Adrenal gland (tissue), 12 donors: ENCODE measurements around the gene NPR2. TPM values are rescaled to one million over a fixed set of nuclear protein-coding genes. Genes with fewer than 3 reads are reported as not detected.

ENCODE experiments used
- DNase-seq, 7 donors: peaks; one replicate each; pipeline ENCODE4 v3.0.0-alpha.2; 2019 to 2020
- H3K27ac ChIP-seq, 5 donors: fragments of 200-600 bp; sonication (generic) in 4 of 5; 1 replicate in 3 of 5; 2 replicates in 2 of 5; pipeline versions ENCODE4 v1.5.1 to v1.8.0; 2016 to 2020; ENCODE audit warnings: mild to moderate bottlenecking in 1 of 5
- H3K27me3 ChIP-seq: fragments of 200-600 bp; 2 replicates; pipeline ENCODE4 v1.8.0; 2021
- H3K36me3 ChIP-seq, 2 donors: fragments of 200-600 bp; replicated peaks in 1 of 2; 1 replicate in 1 of 2; 2 replicates in 1 of 2; pipeline versions ENCODE4 v1.5.1 to v1.8.0; 2018 to 2022
- H3K4me1 ChIP-seq, 2 donors: fragments of 200-600 bp; replicated peaks in 1 of 2; 1 replicate in 1 of 2; 2 replicates in 1 of 2; pipeline versions ENCODE4 v1.5.1 to v1.8.0; 2018 to 2021
- H3K4me3 ChIP-seq, 4 donors: fragments of 200-600 bp; sonication (generic) in 3 of 4; one replicate each; pipeline ENCODE4 v1.5.1; 2016 to 2018
- H3K9me3 ChIP-seq, 3 donors: fragments of 200-600 bp; sonication (generic) in 1 of 3; replicated peaks in 1 of 3; 1 replicate in 2 of 3; 2 replicates in 1 of 3; pipeline versions ENCODE4 v1.5.1 to v1.8.0; 2016 to 2021
- CTCF ChIP-seq, 6 experiments: fragments of 450-650 bp in 4 of 6; fragments of 200-600 bp in 2 of 6; sonication (generic) in 1 of 6; IDR thresholded peaks; 1 replicate in 5 of 6; 2 replicates in 1 of 6; pipeline versions ENCODE4 v1.5.1 to v1.8.0; 2016 to 2021; ENCODE audit warnings: antibody characterized with exemption in 6 of 6, mild to moderate bottlenecking in 2 of 6, moderate library complexity in 1 of 6
- POLR2A ChIP-seq, 2 donors: fragments of 450-650 bp; IDR thresholded peaks; one replicate each; pipeline ENCODE4 v1.6.1; 2017; ENCODE audit warnings: antibody characterized with exemption in 2 of 2, mild to moderate bottlenecking in 2 of 2, moderate library complexity in 1 of 2
- WGBS, 4 donors: extraction: QIAGEN DNeasy Blood & Tissue Kit in 2 of 4; methylation state at CpG; one replicate each; pipeline versions ENCODE4 v1.1.5 to v1.1.7; 2013 to 2017; 5-methylcytosine and 5-hydroxymethylcytosine counted together
- intact Hi-C, 2 donors: fragments of 100-400 bp; cut with DNase I; formaldehyde crosslinking; loops; one replicate each; pipeline versions ENCODE4 v1.14.1 to v1.15.0; 2022 to 2023
- polyA plus RNA-seq, 3 donors: library from polyadenylated mRNA; stranded (reverse); fragments of 200-250 nt in 2 of 3; fragments of 350-450 nt in 1 of 3; fragmentation: Illumina TruSeq in 1 of 3; extraction: RNeasy Lipid Tissue Mini Kit (QIAGEN cat#74804) in 1 of 3; gene quantifications; one replicate each; pipeline ENCODE4 v1.2.3, GENCODE V29; 2013 to 2014
- total RNA-seq, 9 donors: library from RNA; depleted of rRNA in 4 of 9; stranded (reverse); fragments of >200 nt in 4 of 9; fragments of 120-200 nt in 1 of 9; fragmentation: NEBNext Ultra II Directional in 1 of 9; extraction: Animal tissue kit (Norgen Biotek cat#: 25700) in 1 of 9; gene quantifications; one replicate each; pipeline versions ENCODE4 v1.1.0 to v1.2.4, GENCODE V29; 2013 to 2023
- donor health status: healthy with polysubstance abuse.
- donor health status: Bipolar disorder and iron deficiency.
- donor health status: DM: yes; HTN: yes; CAD: no.
- donor health status: DM: no; HTN: no; CAD: no.
- donor health status: DM: no; HTN: no; CAD: no.
- donor health status: DM: yes; HTN: yes; CAD: no.

Gene NPR2
- total and polyA plus RNA-seq, 12 donors = 5.6 to 69.9 (median 24.1) TPM

GRCh38 chr9:35842020-35842745, 50.8 kb downstream of the NPR2 start:
- peaks cover 12 to 26% of the 10 kb centered on the region in 2 donors for H3K4me1 ChIP-seq
- TF ChIP-seq POLR2A (IDR thresholded peaks at IDR 0.05) = no peak
- TF ChIP-seq CTCF (IDR thresholded peaks at IDR 0.05) = no peak
- no peaks in the 10 kb centered on the region for H3K9me3 ChIP-seq
- no peak for DNase-seq
- H3K36me3 ChIP-seq = peaks cover 0 to 5% of the 10 kb centered on the region in 2 donors
- no peaks in the 10 kb centered on the region for H3K27me3 ChIP-seq
- intact Hi-C loops = no loop called here
- no peak overlapping the region for H3K27ac ChIP-seq
- H3K4me3 ChIP-seq = no peak overlapping the region
- WGBS, 4 donors = 89 to 100% (median 95%) methylated on average over 9 to 17 of the region's 17 CpGs

DNA sequence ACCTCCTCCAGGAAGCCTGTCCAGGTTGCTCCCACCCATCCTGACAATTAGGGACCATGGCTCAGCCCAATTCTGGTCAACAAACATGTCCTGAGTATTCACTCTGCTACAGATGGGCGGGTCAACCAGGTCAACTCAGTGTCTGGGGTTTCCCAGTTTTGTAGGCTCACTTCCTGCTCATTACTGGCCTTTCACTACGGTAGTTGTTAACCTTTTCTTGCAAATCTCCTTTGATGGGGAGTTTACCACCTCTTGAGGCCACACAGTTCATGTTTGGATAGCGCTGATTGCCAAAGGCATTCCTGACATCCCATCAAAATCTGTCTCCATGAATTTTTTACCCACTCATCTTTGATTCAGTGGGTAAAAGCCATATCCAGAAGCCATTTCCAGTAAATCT, 51.4 kb downstream of the NPR2 start:
- no peak overlapping the region for H3K27ac ChIP-seq
- H3K27me3 ChIP-seq = no peaks in the 10 kb centered on the region
- peaks cover 0 to 5% of the 10 kb centered on the region in 2 donors for H3K36me3 ChIP-seq
- no peak for DNase-seq
- peaks cover 12 to 29% of the 10 kb centered on the region in 2 donors for H3K4me1 ChIP-seq
- H3K4me3 ChIP-seq = no peak overlapping the region
- 71 to 92% (median 87%) methylated on average over 3 of the region's 3 CpGs for WGBS, 4 donors
- H3K9me3 ChIP-seq = no peaks in the 10 kb centered on the region
- TF ChIP-seq CTCF (IDR thresholded peaks at IDR 0.05) = no peak
- TF ChIP-seq POLR2A (IDR thresholded peaks at IDR 0.05) = no peak
- intact Hi-C loops = no loop called here

DNA sequence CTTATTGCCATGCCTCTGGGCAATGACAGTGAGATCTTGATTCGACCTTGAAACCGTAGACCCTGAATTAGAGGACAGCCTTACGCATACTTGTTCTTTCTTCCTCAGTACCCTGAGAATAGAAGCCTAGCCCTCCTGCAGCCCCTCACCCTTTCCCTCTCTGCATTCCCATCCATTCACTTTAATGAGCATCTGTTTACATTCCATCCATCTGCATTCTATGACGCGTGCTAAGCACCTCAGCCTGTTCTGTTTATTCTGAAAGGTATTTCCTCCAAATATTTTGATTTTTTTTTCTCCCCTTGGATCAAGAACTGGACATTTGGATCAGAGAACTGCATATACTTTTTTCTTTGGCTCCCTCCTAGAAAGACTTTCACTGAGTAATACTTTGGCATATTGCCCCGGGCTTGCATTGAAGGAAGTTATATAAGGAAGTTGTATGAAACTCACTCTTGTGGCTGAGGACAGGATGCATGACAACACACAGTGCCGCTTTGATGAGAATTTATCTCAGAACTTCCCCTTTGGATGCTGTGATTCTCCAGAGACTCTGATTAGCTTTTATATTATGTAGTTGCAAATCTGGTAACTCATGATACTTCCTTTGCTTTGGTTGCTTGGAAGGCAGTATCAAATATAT, 53.4 kb downstream of the NPR2 start:
- H3K4me1 ChIP-seq = peaks cover 17 to 33% of the 10 kb centered on the region in 2 donors
- H3K27ac ChIP-seq = peak overlapping the region in 4 of 5 donors; percentile 22 to 68 (median 34)
- no peak for TF ChIP-seq CTCF (IDR thresholded peaks at IDR 0.05)
- no peak for TF ChIP-seq POLR2A (IDR thresholded peaks at IDR 0.05)
- no peaks in the 10 kb centered on the region for H3K27me3 ChIP-seq
- whole genome bisulfite sequencing, 4 donors = 33 to 38% (median 34%) methylated on average over 7 of the region's 7 CpGs
- no peak overlapping the region for H3K4me3 ChIP-seq
- H3K9me3 ChIP-seq = no peaks in the 10 kb centered on the region
- DNase-seq = peak; percentile 54 to 76 (median 70)
- H3K36me3 ChIP-seq = peaks cover 0 to 5% of the 10 kb centered on the region in 2 donors
- intact Hi-C loops = no loop called here

GRCh38 chr9:35845824-35846771, 54.7 kb downstream of the NPR2 start:
- DNase-seq = peak in 5 of 7 donors; percentile 35 to 73 (median 43)
- H3K36me3 ChIP-seq = peaks cover 0 to 5% of the 10 kb centered on the region in 2 donors
- H3K4me1 ChIP-seq = peaks cover 17 to 33% of the 10 kb centered on the region in 2 donors
- H3K27me3 ChIP-seq = no peaks in the 10 kb centered on the region
- H3K27ac ChIP-seq = peak overlapping the region in 2 of 5 donors; percentile 33 to 68
- WGBS, 4 donors = 51 to 69% (median 62%) methylated on average over 31 to 53 of the region's 53 CpGs
- intact Hi-C loops = no loop called here
- no peak overlapping the region for H3K4me3 ChIP-seq
- no peak for TF ChIP-seq POLR2A (IDR thresholded peaks at IDR 0.05)
- TF ChIP-seq CTCF (IDR thresholded peaks at IDR 0.05) = no peak
- H3K9me3 ChIP-seq = no peaks in the 10 kb centered on the region
